Measurements from ENCODE around the gene TMUB2.
"Not testable (repeated sequence)": the region's sequence is repeated elsewhere in the genome, so short reads cannot be mapped to it uniquely, and the experiment has no call there.

Gene TMUB2

DNA sequence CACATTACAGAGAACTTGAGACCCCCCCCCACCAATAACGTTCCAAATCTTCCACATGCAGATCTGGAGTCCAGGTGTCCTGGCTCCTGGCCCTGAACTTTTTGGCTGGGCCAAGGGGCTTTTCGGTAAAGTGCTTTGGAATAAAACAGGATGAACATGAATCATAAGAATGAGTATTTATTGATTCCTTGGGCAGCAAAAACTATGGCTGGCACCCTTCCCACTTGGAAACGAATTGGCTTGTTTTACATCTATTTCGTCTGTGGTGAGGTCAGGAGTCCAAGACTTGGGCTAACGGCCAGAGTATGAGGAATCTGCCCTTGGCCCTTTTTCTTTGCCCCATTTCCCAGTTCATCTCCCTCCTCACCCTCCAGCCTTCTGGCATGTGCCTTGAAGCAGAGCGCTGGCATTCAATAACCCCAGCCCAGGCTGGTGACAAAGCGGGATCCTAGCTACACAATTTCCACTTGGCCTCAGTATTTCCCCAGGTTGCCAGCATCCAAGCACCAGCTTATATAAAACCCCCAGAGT is 36.8 kb downstream of the TMUB2 start:
- Histone ChIP-seq H3K4me1 (ENCODE audit: control insufficient read depth, insufficient read depth, low read length) (peaks cover 25% of the 10 kb centered on the region), H3K9ac (ENCODE audit: low read length) (no peak overlapping the region), H3K36me3 (ENCODE audit: control insufficient read depth, insufficient read depth, low read length, severe bottlenecking) (no peaks in the 10 kb centered on the region), H3K9me3 (ENCODE audit: control insufficient read depth, low read length) (no peaks in the 10 kb centered on the region), H3K27me3 (replicated peaks; ENCODE audit: control insufficient read depth, insufficient read depth, low read length) (no peaks in the 10 kb centered on the region), H3K4me3 (ENCODE audit: low read length) (no peak overlapping the region)
- DNase-seq (ENCODE audit: low read depth) = peak; percentile 29

- Histone ChIP-seq H3K4me3 (ENCODE audit: low read length) (no peak overlapping the region), H3K4me1 (ENCODE audit: control insufficient read depth, insufficient read depth, low read length) (peaks cover under 1% of the 10 kb centered on the region), H3K36me3 (ENCODE audit: control insufficient read depth, insufficient read depth, low read length, severe bottlenecking) (no peaks in the 10 kb centered on the region), H3K9me3 (ENCODE audit: control insufficient read depth, low read length) (no peaks in the 10 kb centered on the region), H3K27me3 (replicated peaks; ENCODE audit: control insufficient read depth, insufficient read depth, low read length) (peaks cover 3% of the 10 kb centered on the region), H3K9ac (ENCODE audit: low read length) (no peak overlapping the region)
- DNase-seq (ENCODE audit: low read depth) = no peak
Measured at GRCh38 chr17:44229090-44229489, 42.3 kb downstream of the TMUB2 start.

GRCh38 chr17:44230140-44230539 is 43.4 kb downstream of the TMUB2 start:
- H3K4me3 ChIP-seq (ENCODE audit: low read length) = no peak overlapping the region
- peaks cover 3% of the 10 kb centered on the region for H3K27me3 ChIP-seq (replicated peaks; ENCODE audit: control insufficient read depth, insufficient read depth, low read length)
- no peak overlapping the region for H3K9ac ChIP-seq (ENCODE audit: low read length)
- H3K9me3 ChIP-seq (ENCODE audit: control insufficient read depth, low read length) = no peaks in the 10 kb centered on the region
- no peak for DNase-seq (ENCODE audit: low read depth)
- H3K36me3 ChIP-seq (ENCODE audit: control insufficient read depth, insufficient read depth, low read length, severe bottlenecking) = no peaks in the 10 kb centered on the region
- no peaks in the 10 kb centered on the region for H3K4me1 ChIP-seq (ENCODE audit: control insufficient read depth, insufficient read depth, low read length)

DNA sequence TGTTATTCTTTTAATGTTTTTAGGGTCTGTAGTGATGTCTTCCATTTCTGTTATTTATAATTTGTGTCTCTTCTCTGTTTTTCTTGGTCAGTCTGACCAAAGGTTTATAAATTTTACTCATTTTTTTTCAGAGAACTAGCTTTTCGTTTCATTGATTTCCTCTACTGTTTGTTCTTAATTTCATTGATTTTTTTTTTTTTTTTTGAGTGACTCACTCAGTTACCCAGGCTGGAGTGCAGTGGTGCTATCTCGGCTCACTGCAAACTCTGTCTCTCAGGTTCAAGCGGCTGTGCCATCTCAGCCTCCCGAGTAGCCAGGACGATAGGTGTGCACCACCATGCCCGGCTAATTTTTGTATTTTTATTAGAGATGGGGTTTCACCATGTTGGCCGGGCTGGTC is 45.3 kb downstream of the TMUB2 start:
- DNase-seq (ENCODE audit: low read depth) = no peak
- H3K27me3 ChIP-seq (replicated peaks; ENCODE audit: control insufficient read depth, insufficient read depth, low read length) = peaks cover 10% of the 10 kb centered on the region
- H3K9me3 ChIP-seq (ENCODE audit: control insufficient read depth, low read length) = no peaks in the 10 kb centered on the region
- H3K4me1 ChIP-seq (ENCODE audit: control insufficient read depth, insufficient read depth, low read length) = no peaks in the 10 kb centered on the region
- H3K9ac ChIP-seq (ENCODE audit: low read length) = no peak overlapping the region
- H3K36me3 ChIP-seq (ENCODE audit: control insufficient read depth, insufficient read depth, low read length, severe bottlenecking) = no peaks in the 10 kb centered on the region
- no peak overlapping the region for H3K4me3 ChIP-seq (ENCODE audit: low read length)

GRCh38 chr17:44233582-44233981 is 46.8 kb downstream of the TMUB2 start:
- H3K4me1 ChIP-seq (ENCODE audit: control insufficient read depth, insufficient read depth, low read length) = no peaks in the 10 kb centered on the region
- H3K27me3 ChIP-seq (replicated peaks; ENCODE audit: control insufficient read depth, insufficient read depth, low read length) = peaks cover 10% of the 10 kb centered on the region
- H3K9ac ChIP-seq (ENCODE audit: low read length) = no peak overlapping the region
- no peaks in the 10 kb centered on the region for H3K9me3 ChIP-seq (ENCODE audit: control insufficient read depth, low read length)
- H3K4me3 ChIP-seq (ENCODE audit: low read length) = no peak overlapping the region
- no peak for DNase-seq (ENCODE audit: low read depth)
- no peaks in the 10 kb centered on the region for H3K36me3 ChIP-seq (ENCODE audit: control insufficient read depth, insufficient read depth, low read length, severe bottlenecking)

DNA sequence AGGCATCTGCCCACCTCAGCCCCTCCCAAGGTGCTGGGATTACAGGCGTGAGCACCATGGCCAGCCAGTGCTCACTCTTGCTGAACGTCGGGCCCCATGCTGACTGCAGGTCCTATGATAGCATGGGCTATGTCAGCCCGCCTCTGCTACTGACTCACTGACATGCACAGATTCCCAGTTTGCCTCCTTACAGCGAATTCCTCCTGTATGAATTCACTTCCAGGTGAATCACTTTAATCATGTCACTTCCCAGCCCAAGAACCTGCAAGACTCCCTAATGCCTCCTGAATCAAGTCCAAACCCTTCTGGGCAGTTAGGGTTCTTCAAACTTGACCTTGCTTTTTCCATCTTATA is 48.8 kb downstream of the TMUB2 start:
- no peak for DNase-seq (ENCODE audit: low read depth)
- no peak overlapping the region for H3K9ac ChIP-seq (ENCODE audit: low read length)
- H3K27me3 ChIP-seq (replicated peaks; ENCODE audit: control insufficient read depth, insufficient read depth, low read length) = peaks cover 14% of the 10 kb centered on the region
- H3K4me3 ChIP-seq (ENCODE audit: low read length) = no peak overlapping the region
- H3K4me1 ChIP-seq (ENCODE audit: control insufficient read depth, insufficient read depth, low read length) = no peaks in the 10 kb centered on the region
- no peaks in the 10 kb centered on the region for H3K36me3 ChIP-seq (ENCODE audit: control insufficient read depth, insufficient read depth, low read length, severe bottlenecking)
- H3K9me3 ChIP-seq (ENCODE audit: control insufficient read depth, low read length) = no peaks in the 10 kb centered on the region

- Histone ChIP-seq H3K36me3 (ENCODE audit: control insufficient read depth, insufficient read depth, low read length, severe bottlenecking) (no peaks in the 10 kb centered on the region), H3K9ac (ENCODE audit: low read length) (no peak overlapping the region), H3K27me3 (replicated peaks; ENCODE audit: control insufficient read depth, insufficient read depth, low read length) (peaks cover 14% of the 10 kb centered on the region), H3K9me3 (ENCODE audit: control insufficient read depth, low read length) (no peaks in the 10 kb centered on the region), H3K4me3 (ENCODE audit: low read length) (no peak overlapping the region), H3K4me1 (ENCODE audit: control insufficient read depth, insufficient read depth, low read length) (no peaks in the 10 kb centered on the region)
- no peak for DNase-seq (ENCODE audit: low read depth)
Measured at GRCh38 chr17:44236444-44236991, 49.7 kb downstream of the TMUB2 start.

GRCh38 chr17:44237886-44238285 is 51.1 kb downstream of the TMUB2 start:
- H3K4me3 ChIP-seq (ENCODE audit: low read length); H3K36me3 ChIP-seq (ENCODE audit: control insufficient read depth, insufficient read depth, low read length, severe bottlenecking); H3K9me3 ChIP-seq (ENCODE audit: control insufficient read depth, low read length); H3K4me1 ChIP-seq (ENCODE audit: control insufficient read depth, insufficient read depth, low read length); H3K9ac ChIP-seq (ENCODE audit: low read length); DNase-seq (ENCODE audit: low read depth): not testable (repeated sequence)
- H3K27me3 ChIP-seq (replicated peaks; ENCODE audit: control insufficient read depth, insufficient read depth, low read length) = peaks cover 14% of the 10 kb centered on the region

- Histone ChIP-seq H3K9ac (ENCODE audit: low read length) (no peak overlapping the region), H3K27me3 (replicated peaks; ENCODE audit: control insufficient read depth, insufficient read depth, low read length) (peaks cover 14% of the 10 kb centered on the region), H3K4me1 (ENCODE audit: control insufficient read depth, insufficient read depth, low read length) (no peaks in the 10 kb centered on the region), H3K4me3 (ENCODE audit: low read length) (no peak overlapping the region), H3K9me3 (ENCODE audit: control insufficient read depth, low read length) (no peaks in the 10 kb centered on the region), H3K36me3 (ENCODE audit: control insufficient read depth, insufficient read depth, low read length, severe bottlenecking) (no peaks in the 10 kb centered on the region)
- DNase-seq (ENCODE audit: low read depth) = no peak
Measured at GRCh38 chr17:44241106-44241624, 54.4 kb downstream of the TMUB2 start.
